Stomach (tissue), 9 donors: ENCODE results near the gene S100A4. TPM values are rescaled to one million over a fixed set of nuclear protein-coding genes. Genes with fewer than 3 reads are reported as not detected.
"Not testable (repeated sequence)": the region's sequence is repeated elsewhere in the genome, so short reads cannot be mapped to it uniquely, and the experiment has no call there.

ENCODE experiments used
- DNase-seq, 2 donors: peaks; one replicate each; pipeline versions ENCODE4 v3.0.0 to v3.0.0-alpha.2; 2013 to 2019
- H3K27ac ChIP-seq, 5 donors: fragments of 200-600 bp in 4 of 5; sonication (generic) in 4 of 5; one replicate each; pipeline ENCODE4 v1.5.1; 2013 to 2019; ENCODE audit warnings: mild to moderate bottlenecking in 1 of 5, moderate library complexity in 1 of 5
- H3K27me3 ChIP-seq, 3 donors: fragments of 200-600 bp; sonication (generic); one replicate each; pipeline ENCODE4 v1.5.1; 2017 to 2019; ENCODE audit warnings: mixed run types in 1 of 3
- H3K36me3 ChIP-seq, 4 donors: fragments of 200-600 bp; sonication (generic); 1 replicate in 3 of 4; 2 replicates in 1 of 4; pipeline ENCODE4 v1.5.1; 2016 to 2019
- H3K4me1 ChIP-seq, 4 donors: fragments of 200-600 bp; sonication (generic); one replicate each; pipeline ENCODE4 v1.5.1; 2016 to 2019
- H3K4me3 ChIP-seq, 4 donors: fragments of 200-600 bp; sonication (generic) in 3 of 4; one replicate each; pipeline ENCODE4 v1.5.1; 2016 to 2019; ENCODE audit warnings: mild to moderate bottlenecking in 1 of 4
- H3K9me3 ChIP-seq, 4 donors: fragments of 200-600 bp; sonication (generic); one replicate each; pipeline ENCODE4 v1.5.1; 2016 to 2019
- CTCF ChIP-seq, 7 experiments: fragments of 450-650 bp in 4 of 7; fragments of 200-600 bp in 3 of 7; sonication (generic) in 3 of 7; IDR thresholded peaks; one replicate each; pipeline ENCODE4 v1.5.1; 2016 to 2019; ENCODE audit warnings: antibody characterized with exemption in 7 of 7, control low read depth in 2 of 7, mild to moderate bottlenecking in 1 of 7
- EP300 ChIP-seq: sonication (generic); formaldehyde crosslinking; IDR thresholded peaks from one replicate; pipeline ENCODE4 v1.6.1; 2017; ENCODE audit warnings: antibody characterized with exemption
- POLR2A ChIP-seq, 4 donors: fragments of 450-650 bp; IDR thresholded peaks; one replicate each; pipeline ENCODE4 v1.6.1; 2016; ENCODE audit warnings: antibody characterized with exemption in 4 of 4, control low read depth in 2 of 4, mild to moderate bottlenecking in 1 of 4, moderate library complexity in 1 of 4
- POLR2AphosphoS5 ChIP-seq, 3 donors: sonication (generic); formaldehyde crosslinking; IDR thresholded peaks; one replicate each; pipeline ENCODE4 v1.6.1; 2016; ENCODE audit warnings: antibody characterized with exemption in 3 of 3
- WGBS, 5 donors: extraction: QIAGEN DNeasy Blood & Tissue Kit in 3 of 5; methylation state at CpG; one replicate each; pipeline versions ENCODE4 v1.1.5 to v1.1.7; 2013 to 2018; 5-methylcytosine and 5-hydroxymethylcytosine counted together
- intact Hi-C: fragments of 100-400 bp; cut with DNase I; formaldehyde crosslinking; loops from one replicate; pipeline ENCODE4 v1.15.1; 2023; ENCODE audit warnings: low total_unique reads
- polyA plus RNA-seq, 3 donors: library from polyadenylated mRNA; stranded (reverse); fragments of 200-250 nt; gene quantifications; one replicate each; pipeline ENCODE4 v1.2.3, GENCODE V29; 2013
- total RNA-seq, 5 donors: library from RNA; depleted of rRNA; stranded (reverse); fragments of >200 nt; gene quantifications; one replicate each; pipeline versions ENCODE4 v1.1.0 to v1.2.3, GENCODE V29; 2014 to 2016
- donor health status: healthy with polysubstance abuse.
- donor health status: Bipolar disorder and iron deficiency.
- donor health status: healthy.

The S100A4 gene
- total and polyA plus RNA-seq, 8 donors, result 9.9 to 541 (median 40.1) TPM

DNA sequence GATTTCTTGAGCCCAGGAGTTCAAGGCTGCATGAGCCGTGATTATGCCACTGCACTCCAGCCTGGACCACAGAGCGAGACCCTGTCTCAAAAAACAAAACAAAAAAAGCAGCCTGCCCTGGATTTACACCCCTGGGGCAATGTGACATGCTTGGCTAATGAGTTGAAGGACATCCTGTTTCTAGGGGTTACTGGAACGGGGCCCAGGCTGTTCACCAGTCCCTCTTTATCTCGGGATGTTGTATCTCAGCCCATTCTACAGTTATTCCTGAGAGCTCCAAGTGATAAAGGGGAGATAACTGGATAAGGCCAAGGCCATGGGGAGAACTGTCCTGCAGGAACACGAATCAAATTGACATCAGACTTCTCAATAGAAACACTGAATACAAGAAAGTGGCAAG lies 41.7 kb upstream of the S100A4 start:
- Histone ChIP-seq H3K9me3 (no peaks in the 10 kb centered on the region), H3K36me3 (no peaks in the 10 kb centered on the region), H3K27ac (no peak overlapping the region), H3K4me3 (no peak overlapping the region), H3K27me3 (no peaks in the 10 kb centered on the region), H3K4me1 (peaks cover 0 to 5% (median 0%) of the 10 kb centered on the region in 4 donors)
- DNase-seq, result no peak
- intact Hi-C loops, result no loop called here
- TF ChIP-seq CTCF (IDR thresholded peaks at IDR 0.05), result no peak
- no peak for TF ChIP-seq EP300
- no peak for TF ChIP-seq POLR2AphosphoS5 (IDR thresholded peaks at IDR 0.05)
- no peak for TF ChIP-seq POLR2A (IDR thresholded peaks at IDR 0.05)
- WGBS, 5 donors, result 48 to 53% (median 51%) methylated on average over 5 of the region's 5 CpGs

GRCh38 chr1:153586347-153586746 lies 40.7 kb upstream of the S100A4 start:
- DNase-seq, result no peak
- TF ChIP-seq CTCF (IDR thresholded peaks at IDR 0.05) (no peak), POLR2A (IDR thresholded peaks at IDR 0.05) (no peak), EP300 (no peak), POLR2AphosphoS5 (IDR thresholded peaks at IDR 0.05) (no peak)
- H3K4me1 ChIP-seq, result no peaks in the 10 kb centered on the region

GRCh38 chr1:153585006-153585405 lies 39.4 kb upstream of the S100A4 start:
- Histone ChIP-seq H3K36me3 (no peaks in the 10 kb centered on the region), H3K27me3 (no peaks in the 10 kb centered on the region), H3K4me1 (no peaks in the 10 kb centered on the region), H3K9me3 (no peaks in the 10 kb centered on the region), H3K4me3 (no peak overlapping the region), H3K27ac (no peak overlapping the region)
- no peak for DNase-seq
- intact Hi-C loops, result no loop called here
- TF ChIP-seq EP300, result no peak
- TF ChIP-seq POLR2A (IDR thresholded peaks at IDR 0.05), result no peak
- TF ChIP-seq CTCF (IDR thresholded peaks at IDR 0.05), result no peak
- TF ChIP-seq POLR2AphosphoS5 (IDR thresholded peaks at IDR 0.05), result no peak
- WGBS, 5 donors, result 84 to 97% (median 96%) methylated on average over 1 of the region's 1 CpG

More at GRCh38 chr1:153586347-153586746, 40.7 kb upstream of the S100A4 start:
- no peaks in the 10 kb centered on the region for H3K36me3 ChIP-seq
- no peaks in the 10 kb centered on the region for H3K27me3 ChIP-seq
- 29 to 58% (median 45%) methylated on average over 1 of the region's 1 CpG for WGBS, 5 donors
- no peaks in the 10 kb centered on the region for H3K9me3 ChIP-seq
- H3K27ac ChIP-seq, result no peak overlapping the region
- no peak overlapping the region for H3K4me3 ChIP-seq
- intact Hi-C loops, result no loop called here

GRCh38 chr1:153583976-153584375 lies 38.4 kb upstream of the S100A4 start:
- no peak overlapping the region for H3K4me3 ChIP-seq
- 77 to 91% (median 79%) methylated on average over 2 of the region's 2 CpGs for WGBS, 5 donors
- H3K27me3 ChIP-seq, result no peaks in the 10 kb centered on the region
- TF ChIP-seq CTCF (IDR thresholded peaks at IDR 0.05) (no peak), POLR2AphosphoS5 (IDR thresholded peaks at IDR 0.05) (no peak), EP300 (no peak), POLR2A (IDR thresholded peaks at IDR 0.05) (no peak)
- intact Hi-C loops, result no loop called here
- no peaks in the 10 kb centered on the region for H3K36me3 ChIP-seq
- no peaks in the 10 kb centered on the region for H3K9me3 ChIP-seq
- H3K27ac ChIP-seq, result no peak overlapping the region
- H3K4me1 ChIP-seq, result no peaks in the 10 kb centered on the region
- no peak for DNase-seq

- intact Hi-C loops, result not testable (repeated sequence)
- 63 to 81% (median 76%) methylated on average over 2 to 3 of the region's 3 CpGs for WGBS, 5 donors
These were observed 37.9 kb upstream of the S100A4 start for GRCh38 chr1:153583514-153583913.

GRCh38 chr1:153582836-153583235 lies 37.2 kb upstream of the S100A4 start:
- intact Hi-C loops, DNase-seq, H3K36me3 ChIP-seq, H3K27ac ChIP-seq, H3K4me3 ChIP-seq, H3K9me3 ChIP-seq, H3K27me3 ChIP-seq, H3K4me1 ChIP-seq: not testable (repeated sequence)
- WGBS, 5 donors, result 94 to 98% (median 95%) methylated on average over 16 to 32 of the region's 34 CpGs

More at GRCh38 chr1:153583514-153583913, 37.9 kb upstream of the S100A4 start:
- not testable (repeated sequence) for DNase-seq, H3K4me3 ChIP-seq, H3K27me3 ChIP-seq, H3K27ac ChIP-seq, H3K4me1 ChIP-seq, H3K9me3 ChIP-seq, H3K36me3 ChIP-seq
